ENCODE measurements around the gene TTC34.

- TF ChIP-seq POLR2A (IDR thresholded peaks at IDR 0.05; ENCODE audit: low read length), result no peak
- no peak for TF ChIP-seq GATA1 (IDR thresholded peaks at IDR 0.05; ENCODE audit: low read depth, low read length)
Observed at GRCh38 chr1:2825487-2826189, 24.1 kb upstream of the TTC34 start.
